ENCODE data around the gene MPDU1. TPM values are rescaled to one million over a fixed set of nuclear protein-coding genes. Genes with fewer than 3 reads are reported as not detected.
A peak's percentile ranks its signal among the peaks of the same experiment; 100 is the strongest.

Gene MPDU1
- total and polyA plus RNA-seq, 2 of the 13 experiments (the other 11 are each of a cell fraction or from before 2014, with no cell fraction given): 112 to 167 TPM

DNA sequence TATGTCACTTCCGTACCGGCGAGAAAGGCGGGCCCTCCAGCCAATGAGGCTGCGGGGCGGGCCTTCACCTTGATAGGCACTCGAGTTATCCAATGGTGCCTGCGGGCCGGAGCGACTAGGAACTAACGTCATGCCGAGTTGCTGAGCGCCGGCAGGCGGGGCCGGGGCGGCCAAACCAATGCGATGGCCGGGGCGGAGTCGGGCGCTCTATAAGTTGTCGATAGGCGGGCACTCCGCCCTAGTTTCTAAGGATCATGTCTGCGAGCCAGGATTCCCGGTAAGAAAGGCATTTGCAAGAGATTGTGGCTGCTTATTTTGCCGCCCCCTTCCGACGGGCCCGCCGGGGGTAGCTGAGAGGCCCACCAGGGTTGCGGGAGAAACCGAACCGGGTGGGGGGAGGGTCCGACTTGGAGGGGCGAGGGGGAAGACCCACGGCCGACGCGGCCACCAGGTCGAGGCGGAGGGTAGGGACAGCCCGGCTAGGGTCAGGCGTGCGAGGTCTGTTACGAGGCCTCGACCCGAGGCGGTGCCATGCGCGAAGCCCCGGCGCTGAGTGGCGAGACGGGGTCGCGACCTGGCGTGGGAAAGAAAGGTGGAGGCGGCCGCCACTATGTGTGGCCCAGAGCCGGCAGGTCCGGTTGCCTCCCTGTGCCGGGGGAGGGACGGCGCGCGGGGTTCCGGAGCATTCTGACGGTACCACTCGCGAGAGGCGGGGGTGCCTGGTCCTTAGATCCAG, 10.9 kb upstream of the MPDU1 start (continued):
- TF ChIP-seq HOMEZ (CRISPR knock-in tag; IDR thresholded peaks at IDR 0.05; ENCODE audit: low read depth): no peak
- peak; percentile 62; the same call in 1 of the 2 replicates for TF ChIP-seq RFX1 (IDR thresholded peaks at IDR 0.05)
- TF ChIP-seq RBM39 (IDR thresholded peaks at IDR 0.05; ENCODE audit: low read depth, low read length, poor library complexity, severe bottlenecking): peak; percentile 84
- no peak for TF ChIP-seq MBD4 (IDR thresholded peaks at IDR 0.05; ENCODE audit: borderline replicate concordance, low read length)
- no peak; the same call in 1 of the 2 replicates for TF ChIP-seq YEATS2 (CRISPR knock-in tag; IDR thresholded peaks at IDR 0.05; ENCODE audit: borderline replicate concordance)
- peak; percentile 96 for TF ChIP-seq ZGPAT (CRISPR knock-in tag; IDR thresholded peaks at IDR 0.05)
- TF ChIP-seq ZNF446 (CRISPR knock-in tag; IDR thresholded peaks at IDR 0.05): peak; percentile 56; the same call in 1 of the 2 replicates
- peak; percentile 93; the same call in 1 of the 2 replicates for TF ChIP-seq ZNF501 (CRISPR knock-in tag; IDR thresholded peaks at IDR 0.05)
- TF ChIP-seq NCOA5 (CRISPR knock-in tag; IDR thresholded peaks at IDR 0.05): no peak
- no peak for TF ChIP-seq ATF5 (CRISPR knock-in tag; IDR thresholded peaks at IDR 0.05; ENCODE audit: low read depth)
- no peak for TF ChIP-seq ZNF790 (CRISPR knock-in tag; IDR thresholded peaks at IDR 0.05; ENCODE audit: borderline replicate concordance)
- TF ChIP-seq ZNF251 (CRISPR knock-in tag; IDR thresholded peaks at IDR 0.05): no peak
- TF ChIP-seq PCBP1 (IDR thresholded peaks at IDR 0.05; ENCODE audit: borderline replicate concordance, low read depth, low read length): peak; percentile 90
- no peak for TF ChIP-seq ZNF331 (CRISPR knock-in tag; IDR thresholded peaks at IDR 0.05)
- 0 out of 2 replicates have a peak, but pooled peaks have one; percentile 24 for TF ChIP-seq ZNF879 (CRISPR knock-in tag; IDR thresholded peaks at IDR 0.05)
- TF ChIP-seq, protein P1, sequence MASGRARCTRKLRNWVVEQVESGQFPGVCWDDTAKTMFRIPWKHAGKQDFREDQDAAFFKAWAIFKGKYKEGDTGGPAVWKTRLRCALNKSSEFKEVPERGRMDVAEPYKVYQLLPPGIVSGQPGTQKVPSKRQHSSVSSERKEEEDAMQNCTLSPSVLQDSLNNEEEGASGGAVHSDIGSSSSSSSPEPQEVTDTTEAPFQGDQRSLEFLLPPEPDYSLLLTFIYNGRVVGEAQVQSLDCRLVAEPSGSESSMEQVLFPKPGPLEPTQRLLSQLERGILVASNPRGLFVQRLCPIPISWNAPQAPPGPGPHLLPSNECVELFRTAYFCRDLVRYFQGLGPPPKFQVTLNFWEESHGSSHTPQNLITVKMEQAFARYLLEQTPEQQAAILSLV (CRISPR knock-in tag; IDR thresholded peaks at IDR 0.05; ENCODE audit: borderline replicate concordance): no peak
- TF ChIP-seq ZNF230 (CRISPR knock-in tag; IDR thresholded peaks at IDR 0.05): 0 out of 2 replicates have a peak, but pooled peaks have one; percentile 75
- TF ChIP-seq ISX (CRISPR knock-in tag; conservative IDR thresholded peaks at IDR 0.05): no peak
- TF ChIP-seq ZNF205 (CRISPR knock-in tag; IDR thresholded peaks at IDR 0.05): 0 out of 2 replicates have a peak, but pooled peaks have one; percentile 42
- TF ChIP-seq FOXC1 (CRISPR knock-in tag; IDR thresholded peaks at IDR 0.05; ENCODE audit: borderline replicate concordance): no peak; the same call in 1 of the 2 replicates
- TF ChIP-seq GABPB1 (CRISPR knock-in tag; IDR thresholded peaks at IDR 0.05): peak; percentile 97
- no peak for TF ChIP-seq THYN1 (CRISPR knock-in tag; IDR thresholded peaks at IDR 0.05; ENCODE audit: borderline replicate concordance, low read depth)
- no peak for TF ChIP-seq MZF1 (CRISPR knock-in tag; IDR thresholded peaks at IDR 0.05; ENCODE audit: borderline replicate concordance)
- TF ChIP-seq BATF2 (CRISPR knock-in tag; IDR thresholded peaks at IDR 0.05): no peak
- TF ChIP-seq GZF1 (CRISPR knock-in tag; IDR thresholded peaks at IDR 0.05): no peak
- no peak for TF ChIP-seq MIER2 (CRISPR knock-in tag; IDR thresholded peaks at IDR 0.05)

Measured in HepG2 (cell line).